ENCODE data around the gene GRK4.

Gene GRK4

GRCh38 chr4:2932321-2932950 is 30.9 kb upstream of the GRK4 start:
- Histone ChIP-seq H3K36me3 (ENCODE audit: low read depth) (peaks cover 54% of the 10 kb centered on the region), H3K4me3 (ENCODE audit: severe bottlenecking) (no peak overlapping the region), H3K27me3 (ENCODE audit: insufficient read depth, poor library complexity, severe bottlenecking) (no peaks in the 10 kb centered on the region), H3K9me3 (ENCODE audit: severe bottlenecking) (no peaks in the 10 kb centered on the region), H3K4me1 (ENCODE audit: insufficient read depth, poor library complexity, severe bottlenecking) (peaks cover 12% of the 10 kb centered on the region), H3K27ac (ENCODE audit: poor library complexity, severe bottlenecking) (peak overlapping the region; percentile 96)
- DNase-seq (ENCODE audit: low spot score) (peak; percentile 46), ATAC-seq (ENCODE audit: low read depth) (no peak)
- no peak for TF ChIP-seq CTCF (IDR thresholded peaks at IDR 0.05; ENCODE audit: poor library complexity, severe bottlenecking)

DNA sequence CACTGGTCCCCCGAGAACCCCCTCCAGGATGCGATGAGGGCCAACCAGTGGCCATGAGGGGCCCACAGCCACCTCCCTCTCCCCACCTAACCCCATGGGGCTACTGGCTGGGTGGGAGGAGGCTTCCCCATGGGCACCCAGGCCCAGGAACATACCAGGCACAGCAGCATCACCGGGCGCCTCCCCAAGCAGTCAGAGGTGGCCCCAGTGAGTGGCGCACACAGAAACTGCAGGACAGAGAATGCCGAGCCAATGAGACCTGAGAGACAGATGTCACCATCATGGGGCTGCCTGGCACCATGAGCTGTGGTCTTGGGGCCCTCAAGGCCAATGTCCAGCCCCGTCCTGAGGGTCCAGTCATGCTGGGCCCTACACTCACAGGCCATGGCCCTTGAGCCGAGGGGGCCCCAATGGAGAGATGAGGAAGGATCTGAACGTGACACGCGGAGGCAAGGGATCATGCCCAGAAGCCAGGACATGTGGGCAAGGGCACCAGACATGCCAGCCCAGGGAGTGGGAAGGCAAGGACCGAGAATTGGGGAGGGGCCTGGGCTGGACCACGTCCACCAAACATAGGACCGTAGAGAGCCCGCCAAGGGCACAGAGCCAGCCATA is 30.3 kb upstream of the GRK4 start:
- Histone ChIP-seq H3K9me3 (ENCODE audit: severe bottlenecking) (no peaks in the 10 kb centered on the region), H3K4me1 (ENCODE audit: insufficient read depth, poor library complexity, severe bottlenecking) (peaks cover 18% of the 10 kb centered on the region), H3K36me3 (ENCODE audit: low read depth) (peaks cover 53% of the 10 kb centered on the region), H3K4me3 (ENCODE audit: severe bottlenecking) (peak overlapping the region; percentile 51), H3K27ac (ENCODE audit: poor library complexity, severe bottlenecking) (peak overlapping the region; percentile 96), H3K27me3 (ENCODE audit: insufficient read depth, poor library complexity, severe bottlenecking) (no peaks in the 10 kb centered on the region)
- TF ChIP-seq CTCF (IDR thresholded peaks at IDR 0.05; ENCODE audit: poor library complexity, severe bottlenecking): no peak
- ATAC-seq (ENCODE audit: low read depth): no peak
- peak; percentile 58 for DNase-seq (ENCODE audit: low spot score)

DNA sequence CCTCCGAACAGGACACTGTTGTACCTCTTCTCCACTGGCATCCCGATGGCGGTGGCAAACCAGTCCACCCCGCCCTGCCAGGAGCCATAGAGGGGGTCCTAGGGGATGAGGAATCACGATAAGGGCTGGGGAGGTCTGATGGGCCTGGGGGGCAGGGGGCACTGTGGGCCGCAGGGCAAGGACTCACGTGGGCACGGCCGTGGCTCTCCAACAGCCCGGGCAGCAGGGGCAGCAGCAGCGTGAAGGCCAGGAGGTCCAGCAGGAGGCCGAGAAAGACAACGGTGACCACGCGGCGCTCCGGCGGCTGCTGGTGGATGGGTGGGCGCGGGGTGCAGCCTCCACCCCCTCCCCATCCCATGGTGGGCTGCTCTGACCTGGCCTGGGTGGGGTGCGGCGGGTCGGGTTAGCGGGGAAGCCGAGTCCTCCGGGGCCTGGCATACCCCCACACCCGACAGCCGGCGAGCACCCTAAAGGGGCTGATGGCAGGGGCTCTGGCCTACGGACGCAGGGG is 29.8 kb upstream of the GRK4 start:
- TF ChIP-seq CTCF (IDR thresholded peaks at IDR 0.05; ENCODE audit: poor library complexity, severe bottlenecking): no peak
- H3K4me3 ChIP-seq (ENCODE audit: severe bottlenecking): peak overlapping the region; percentile 51
- no peak for DNase-seq (ENCODE audit: low spot score)
- peaks cover 53% of the 10 kb centered on the region for H3K36me3 ChIP-seq (ENCODE audit: low read depth)
- peaks cover 20% of the 10 kb centered on the region for H3K4me1 ChIP-seq (ENCODE audit: insufficient read depth, poor library complexity, severe bottlenecking)
- H3K27ac ChIP-seq (ENCODE audit: poor library complexity, severe bottlenecking): peak overlapping the region; percentile 96
- ATAC-seq (ENCODE audit: low read depth): no peak
- H3K27me3 ChIP-seq (ENCODE audit: insufficient read depth, poor library complexity, severe bottlenecking): no peaks in the 10 kb centered on the region
- H3K9me3 ChIP-seq (ENCODE audit: severe bottlenecking): no peaks in the 10 kb centered on the region

DNA sequence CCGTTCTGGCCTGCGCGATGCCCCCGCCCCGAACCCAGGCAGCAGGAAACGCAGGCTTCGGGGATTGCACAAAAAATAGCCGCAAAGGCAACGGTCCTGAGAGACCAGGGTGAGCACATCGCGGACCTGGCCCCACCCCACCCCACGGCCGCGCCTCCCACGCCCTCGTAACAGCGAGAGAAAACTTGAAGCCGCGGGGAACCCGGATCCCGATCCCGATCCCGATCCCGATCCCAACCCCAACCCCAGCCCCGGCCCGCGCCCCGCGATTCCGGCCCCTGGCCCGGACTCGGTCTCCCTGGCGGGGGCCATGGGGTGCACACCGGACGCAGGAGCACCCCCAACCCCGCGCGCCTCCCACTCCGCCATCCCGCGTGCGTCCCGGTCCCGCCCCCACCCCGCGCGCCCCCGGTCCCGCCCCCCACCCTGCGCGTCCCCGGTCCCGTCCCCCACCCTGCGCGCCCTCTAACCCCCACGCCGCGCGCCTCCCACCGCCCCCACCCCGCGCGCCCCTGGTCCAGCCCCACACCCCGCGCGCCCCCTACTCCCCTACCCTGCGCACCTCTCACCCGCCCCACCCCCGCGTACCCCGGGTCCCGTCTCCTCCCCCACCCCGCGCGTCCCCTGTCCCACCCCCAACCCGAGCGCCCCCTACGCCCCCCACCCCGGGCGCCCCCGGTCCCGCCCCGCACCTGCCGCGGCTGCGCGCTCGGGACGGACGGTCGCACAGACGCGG is 29.1 kb upstream of the GRK4 start:
- peaks cover 53% of the 10 kb centered on the region for H3K36me3 ChIP-seq (ENCODE audit: low read depth)
- TF ChIP-seq CTCF (IDR thresholded peaks at IDR 0.05; ENCODE audit: poor library complexity, severe bottlenecking): no peak
- H3K9me3 ChIP-seq (ENCODE audit: severe bottlenecking): no peaks in the 10 kb centered on the region
- peak; percentile 57 for DNase-seq (ENCODE audit: low spot score)
- peak overlapping the region; percentile 96 for H3K27ac ChIP-seq (ENCODE audit: poor library complexity, severe bottlenecking)
- 0 out of 3 replicates have a peak, but pooled peaks have one; percentile 0 for ATAC-seq (ENCODE audit: low read depth)
- no peaks in the 10 kb centered on the region for H3K27me3 ChIP-seq (ENCODE audit: insufficient read depth, poor library complexity, severe bottlenecking)
- peak overlapping the region; percentile 94 for H3K4me3 ChIP-seq (ENCODE audit: severe bottlenecking)
- peaks cover 20% of the 10 kb centered on the region for H3K4me1 ChIP-seq (ENCODE audit: insufficient read depth, poor library complexity, severe bottlenecking)
